ENCODE data around the gene IMP4. TPM values are rescaled to one million over a fixed set of nuclear protein-coding genes. Genes with fewer than 3 reads are reported as not detected.
A peak's percentile ranks its signal among the peaks of the same experiment; 100 is the strongest.

The IMP4 gene
- total RNA-seq, 6 donors from 2014 or later: 45.6 to 118 (median 63.0) TPM

GRCh38 chr2:130365075-130365474 lies 22.4 kb downstream of the IMP4 start:
- H3K4me3 ChIP-seq: no peak overlapping the region
- H3K4me1 ChIP-seq: no peaks in the 10 kb centered on the region
- H3K36me3 ChIP-seq: no peaks in the 10 kb centered on the region
- no peaks in the 10 kb centered on the region for H3K9me3 ChIP-seq
- H3K27me3 ChIP-seq: no peaks in the 10 kb centered on the region
- no peak overlapping the region for H3K27ac ChIP-seq
- DNase-seq (no peak), ATAC-seq (ENCODE audit: low FRiP score in 2 of 2) (no peak)
- TF ChIP-seq POLR2A (IDR thresholded peaks at IDR 0.05): no peak
- TF ChIP-seq EP300 (IDR thresholded peaks at IDR 0.05): no peak
- no peak for TF ChIP-seq POLR2AphosphoS5 (IDR thresholded peaks at IDR 0.05)
- TF ChIP-seq CTCF (IDR thresholded peaks at IDR 0.05): no peak
- 74 to 81% methylated on average over 2 of the region's 2 CpGs for WGBS, 2 donors

- Histone ChIP-seq H3K36me3 (no peaks in the 10 kb centered on the region), H3K9me3 (no peaks in the 10 kb centered on the region), H3K4me3 (no peak overlapping the region), H3K27me3 (no peaks in the 10 kb centered on the region), H3K4me1 (peaks cover 3 to 4% (median 4%) of the 10 kb centered on the region in 4 donors), H3K27ac (no peak overlapping the region)
- DNase-seq (no peak), ATAC-seq (ENCODE audit: low FRiP score in 2 of 2) (no peak)
- whole genome bisulfite sequencing, 2 donors: 84 to 93% methylated on average over 2 of the region's 2 CpGs
- TF ChIP-seq EP300 (IDR thresholded peaks at IDR 0.05): no peak
- no peak for TF ChIP-seq POLR2A (IDR thresholded peaks at IDR 0.05)
- no peak for TF ChIP-seq POLR2AphosphoS5 (IDR thresholded peaks at IDR 0.05)
- TF ChIP-seq CTCF (IDR thresholded peaks at IDR 0.05): no peak
These were observed 23.3 kb downstream of the IMP4 start for GRCh38 chr2:130365963-130366362.

- H3K9me3 ChIP-seq: no peaks in the 10 kb centered on the region
These were observed 24.0 kb downstream of the IMP4 start for GRCh38 chr2:130366720-130367119.

GRCh38 chr2:130368786-130369185 lies 26.1 kb downstream of the IMP4 start:
- H3K36me3 ChIP-seq: no peaks in the 10 kb centered on the region
- H3K4me1 ChIP-seq: peaks cover 15 to 27% (median 21%) of the 10 kb centered on the region in 4 donors
- TF ChIP-seq EP300 (IDR thresholded peaks at IDR 0.05) (no peak), POLR2AphosphoS5 (IDR thresholded peaks at IDR 0.05) (no peak), POLR2A (IDR thresholded peaks at IDR 0.05) (no peak), CTCF (IDR thresholded peaks at IDR 0.05) (no peak)
- H3K4me3 ChIP-seq: no peak overlapping the region
- H3K27me3 ChIP-seq: no peaks in the 10 kb centered on the region
- no peaks in the 10 kb centered on the region for H3K9me3 ChIP-seq
- no peak overlapping the region for H3K27ac ChIP-seq
- DNase-seq (no peak), ATAC-seq (ENCODE audit: low FRiP score in 2 of 2) (no peak)
- 95% methylated on average over 4 to 5 of the region's 5 CpGs for WGBS, 2 donors

More at GRCh38 chr2:130366720-130367119, 24.0 kb downstream of the IMP4 start:
- ATAC-seq (ENCODE audit: low FRiP score in 2 of 2): no peak
- TF ChIP-seq POLR2A (IDR thresholded peaks at IDR 0.05) (no peak), EP300 (IDR thresholded peaks at IDR 0.05) (no peak), CTCF (IDR thresholded peaks at IDR 0.05) (no peak), POLR2AphosphoS5 (IDR thresholded peaks at IDR 0.05) (no peak)
- H3K4me1 ChIP-seq: peaks cover 10 to 12% (median 11%) of the 10 kb centered on the region in 4 donors
- H3K4me3 ChIP-seq: no peak overlapping the region
- DNase-seq: peak in 1 of 2 donors; percentile 46
- no peaks in the 10 kb centered on the region for H3K36me3 ChIP-seq
- WGBS, 2 donors: 44 to 55% methylated on average over 1 of the region's 1 CpG
- no peak overlapping the region for H3K27ac ChIP-seq
- no peaks in the 10 kb centered on the region for H3K27me3 ChIP-seq

GRCh38 chr2:130369311-130369964 lies 26.7 kb downstream of the IMP4 start:
- Histone ChIP-seq H3K36me3 (no peaks in the 10 kb centered on the region), H3K9me3 (no peaks in the 10 kb centered on the region), H3K27ac (no peak overlapping the region), H3K4me3 (no peak overlapping the region), H3K27me3 (no peaks in the 10 kb centered on the region), H3K4me1 (peaks cover 19 to 33% (median 24%) of the 10 kb centered on the region in 4 donors)
- DNase-seq (no peak), ATAC-seq (ENCODE audit: low FRiP score in 2 of 2) (no peak)
- no peak for TF ChIP-seq CTCF (IDR thresholded peaks at IDR 0.05)
- TF ChIP-seq EP300 (IDR thresholded peaks at IDR 0.05): no peak
- TF ChIP-seq POLR2A (IDR thresholded peaks at IDR 0.05): no peak
- no peak for TF ChIP-seq POLR2AphosphoS5 (IDR thresholded peaks at IDR 0.05)
